DMS53 treated with DMSO at 0.1 percent for 48 hours (cell line): Measurements from ENCODE around the gene UNC79.

Experiments used
- DNase-seq: peaks from one replicate; lab custom pipeline; 2025; ENCODE audit not compliant: unreplicated experiment; lab: John Stamatoyannopoulos, UW

UNC79 gene

GRCh38 chr14:93546642-93547041 is 115.9 kb downstream of the UNC79 start:
- no peak for DNase-seq

GRCh38 chr14:93548102-93548843 is 117.5 kb downstream of the UNC79 start:
- DNase-seq, result no peak

GRCh38 chr14:93549595-93549994 is 118.9 kb downstream of the UNC79 start:
- no peak for DNase-seq

- no peak for DNase-seq
Measured at GRCh38 chr14:93564918-93565317, 134.2 kb downstream of the UNC79 start.

- DNase-seq, result no peak
Measured at GRCh38 chr14:93566065-93566693, 135.4 kb downstream of the UNC79 start.

GRCh38 chr14:93571275-93571674 is 140.5 kb downstream of the UNC79 start:
- DNase-seq, result no peak

- DNase-seq, result no peak
Measured at GRCh38 chr14:93579178-93579577, 148.4 kb downstream of the UNC79 start.

- DNase-seq, result no peak
Measured at GRCh38 chr14:93582516-93582915, 151.8 kb downstream of the UNC79 start.

GRCh38 chr14:93587330-93587729 is 156.6 kb downstream of the UNC79 start:
- no peak for DNase-seq

GRCh38 chr14:93591506-93591905 is 160.8 kb downstream of the UNC79 start:
- no peak for DNase-seq

GRCh38 chr14:93592786-93593185 is 162.0 kb downstream of the UNC79 start:
- DNase-seq, result no peak

GRCh38 chr14:93606091-93606490 is 175.4 kb downstream of the UNC79 start:
- DNase-seq, result no peak

- DNase-seq, result no peak
Measured at GRCh38 chr14:93619176-93619793, 188.5 kb downstream of the UNC79 start.

GRCh38 chr14:93628048-93628447 is 197.3 kb downstream of the UNC79 start:
- DNase-seq, result no peak

GRCh38 chr14:93629643-93630042 is 198.9 kb downstream of the UNC79 start:
- no peak for DNase-seq

- no peak for DNase-seq
Measured at GRCh38 chr14:93638790-93639189, 208.1 kb downstream of the UNC79 start.

- no peak for DNase-seq
Measured at GRCh38 chr14:93643127-93643526, 212.4 kb downstream of the UNC79 start.

GRCh38 chr14:93643676-93644075 is 212.9 kb downstream of the UNC79 start:
- no peak for DNase-seq

- DNase-seq, result no peak
Measured at GRCh38 chr14:93645200-93645599, 214.5 kb downstream of the UNC79 start.

GRCh38 chr14:93648440-93649168 is 217.9 kb downstream of the UNC79 start:
- DNase-seq, result no peak

GRCh38 chr14:93654599-93654998 is 223.9 kb downstream of the UNC79 start:
- DNase-seq, result no peak
